GM19023 (cell line): ENCODE data around the gene OR56B4.
"Not testable (repeated sequence)": the region's sequence is repeated elsewhere in the genome, so short reads cannot be mapped to it uniquely, and the experiment has no call there.

Experiments used
- ATAC-seq: cut with Tn5 transposase; IDR thresholded peaks from one replicate; pipeline ENCODE4 v1.9.1; 2021; ENCODE audit warnings: mild to moderate bottlenecking, moderate library complexity; ENCODE audit not compliant: unreplicated experiment

Gene OR56B4, protein sequence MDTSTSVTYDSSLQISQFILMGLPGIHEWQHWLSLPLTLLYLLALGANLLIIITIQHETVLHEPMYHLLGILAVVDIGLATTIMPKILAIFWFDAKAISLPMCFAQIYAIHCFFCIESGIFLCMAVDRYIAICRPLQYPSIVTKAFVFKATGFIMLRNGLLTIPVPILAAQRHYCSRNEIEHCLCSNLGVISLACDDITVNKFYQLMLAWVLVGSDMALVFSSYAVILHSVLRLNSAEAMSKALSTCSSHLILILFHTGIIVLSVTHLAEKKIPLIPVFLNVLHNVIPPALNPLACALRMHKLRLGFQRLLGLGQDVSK

GRCh38 chr11:6107384-6107783 lies at the start of gene OR56B4:
TSS of gene OR56B4 (plus strand) at chr11:6107684. CDS start at chr11:6107779, 95 bp downstream.
- not testable (repeated sequence) for ATAC-seq

DNA sequence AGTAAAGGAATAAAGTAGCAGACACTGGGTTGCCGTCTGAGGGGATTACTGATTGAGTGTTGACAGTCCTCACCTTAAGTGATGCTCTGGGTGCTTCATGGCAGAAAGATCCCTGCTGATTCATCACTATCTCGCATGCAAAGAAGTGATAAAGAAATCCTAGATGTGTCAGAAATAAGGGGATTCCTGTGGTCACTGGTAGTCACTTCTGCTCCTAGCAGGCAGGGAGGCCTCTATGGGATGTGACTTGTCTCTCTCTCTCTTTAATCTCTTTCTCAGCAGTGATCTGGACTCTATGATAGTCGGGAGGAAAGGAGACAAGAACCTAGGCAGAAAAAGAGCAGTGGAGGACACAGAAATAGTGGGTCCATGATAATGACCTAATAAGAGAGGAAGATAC lies 46.0 kb upstream of the OR56B4 start:
- no peak for ATAC-seq

- no peak for ATAC-seq
These were observed 44.7 kb upstream of the OR56B4 start for GRCh38 chr11:6062691-6063358.

- ATAC-seq, result no peak
These were observed 40.0 kb upstream of the OR56B4 start for GRCh38 chr11:6067502-6067901.

- not testable (repeated sequence) for ATAC-seq
These were observed 31.0 kb upstream of the OR56B4 start for GRCh38 chr11:6076443-6076842.

DNA sequence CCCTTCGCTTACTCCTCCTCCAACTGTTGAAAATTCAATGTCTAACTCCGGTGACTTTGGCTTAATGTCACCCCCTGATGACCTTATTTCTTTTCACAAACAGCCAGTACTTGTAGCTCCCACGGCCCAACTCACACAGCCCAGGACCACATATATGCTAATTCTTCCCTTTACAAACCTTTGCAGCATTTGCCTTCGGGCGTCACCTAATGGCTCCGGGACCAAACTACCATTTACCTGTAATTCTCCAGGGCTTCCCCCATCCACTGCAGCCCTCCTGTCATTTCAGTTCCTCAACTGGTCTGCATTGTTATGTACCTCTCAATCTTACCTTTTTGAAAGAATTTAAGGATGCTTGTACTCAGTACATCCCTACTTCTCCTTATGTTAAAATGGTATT lies 29.8 kb upstream of the OR56B4 start:
- ATAC-seq, result no peak

- no peak for ATAC-seq
These were observed 28.0 kb upstream of the OR56B4 start for GRCh38 chr11:6079463-6079862.

- no peak for ATAC-seq
These were observed 24.4 kb upstream of the OR56B4 start for GRCh38 chr11:6083129-6083528.

DNA sequence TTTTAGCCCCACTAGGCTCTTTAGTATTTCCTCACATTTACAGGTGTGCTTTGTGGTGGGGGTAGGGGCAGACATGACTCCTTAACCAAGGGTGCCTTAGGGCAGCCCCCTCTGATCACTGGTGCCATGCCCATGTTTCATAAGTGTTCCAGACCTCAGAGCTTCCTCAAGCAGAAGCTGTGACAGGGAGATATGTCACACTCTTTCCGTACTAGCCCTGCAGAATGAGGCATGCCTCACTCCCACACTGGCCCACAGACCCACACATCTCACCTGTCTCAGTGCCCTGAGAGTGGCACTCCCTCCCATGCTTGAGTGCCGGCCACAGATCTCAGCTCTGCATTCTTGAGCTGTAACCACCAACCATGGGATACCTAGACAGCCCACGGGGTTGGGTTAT lies 22.9 kb upstream of the OR56B4 start:
- no peak for ATAC-seq

DNA sequence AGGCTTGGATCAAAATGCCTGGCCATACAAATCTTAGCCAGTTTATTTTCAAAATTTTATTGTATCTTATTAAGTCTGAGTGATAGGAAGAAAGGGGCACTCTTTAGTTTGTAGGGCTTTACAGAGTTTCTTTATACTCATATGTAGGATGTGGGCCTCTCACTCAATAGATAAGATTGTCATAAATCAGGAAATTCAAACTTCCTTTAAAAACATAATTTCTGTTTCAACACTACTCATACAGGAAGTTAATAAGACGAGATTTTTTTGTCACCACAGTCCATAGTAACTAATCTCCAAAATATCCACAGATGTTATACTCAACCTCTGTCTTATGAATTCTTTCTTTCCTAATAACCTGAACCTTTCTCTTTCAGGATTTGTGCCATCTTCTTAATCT lies 13.3 kb upstream of the OR56B4 start:
- ATAC-seq, result no peak

DNA sequence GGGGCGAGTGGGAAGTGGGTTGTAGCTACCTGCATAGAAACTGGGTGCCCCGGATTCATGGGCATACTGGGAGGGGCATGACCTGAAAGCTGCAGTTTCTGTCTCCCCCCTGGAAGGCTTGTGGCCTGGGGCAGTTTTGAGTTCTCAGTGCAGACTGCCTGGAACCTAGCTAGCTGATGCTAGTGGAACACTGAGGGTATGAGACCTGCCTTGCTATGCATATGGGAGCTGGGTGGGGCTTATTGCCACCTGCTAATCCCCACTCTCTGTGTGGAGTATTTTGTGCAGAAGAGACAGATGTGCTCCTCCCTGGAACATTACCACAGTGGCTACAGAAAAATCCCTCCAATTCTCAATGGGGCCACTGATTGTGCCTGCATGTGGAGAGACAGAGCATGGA lies 11.7 kb upstream of the OR56B4 start:
- ATAC-seq, result no peak

DNA sequence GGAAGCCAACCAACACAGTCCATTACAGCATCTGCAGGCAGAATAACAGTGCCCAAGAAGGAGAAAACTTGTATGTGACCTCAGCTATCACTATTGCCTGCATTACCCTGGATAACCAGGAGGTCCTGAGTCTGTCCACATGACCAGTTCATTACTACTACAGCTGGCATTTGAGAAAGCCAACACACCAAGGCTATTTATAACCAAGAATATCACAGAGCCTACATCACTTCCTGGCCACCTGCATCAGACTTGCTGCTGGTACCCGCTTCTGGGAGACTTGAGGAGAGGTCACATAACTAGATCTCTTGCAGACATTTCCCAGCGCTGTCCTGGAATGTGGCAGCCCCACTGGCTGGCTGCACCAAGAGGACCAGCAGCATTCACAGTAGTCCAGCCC lies 11.1 kb upstream of the OR56B4 start:
- ATAC-seq, result no peak

DNA sequence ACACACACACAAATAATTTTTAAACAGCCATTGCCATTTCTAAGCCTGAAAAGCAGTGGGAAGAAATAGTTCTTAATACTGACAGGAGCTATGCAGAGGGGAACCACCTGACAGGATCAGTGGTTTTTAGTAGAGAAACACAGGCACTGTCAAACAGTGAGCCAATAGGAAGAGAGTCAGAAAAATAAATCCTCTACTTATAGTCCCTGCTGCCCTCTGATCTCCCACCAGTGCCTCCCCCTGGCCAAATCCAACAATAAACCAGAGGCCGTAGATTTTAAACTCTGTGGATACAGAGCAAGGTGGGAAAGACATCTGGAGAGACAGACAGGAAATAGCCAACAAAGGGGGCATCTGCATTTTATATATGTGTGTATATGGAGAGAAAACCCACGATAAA lies 7.9 kb upstream of the OR56B4 start:
- ATAC-seq, result no peak

GRCh38 chr11:6110011-6110410 lies 2.5 kb downstream of the OR56B4 start:
- no peak for ATAC-seq

GRCh38 chr11:6111673-6112072 lies 4.2 kb downstream of the OR56B4 start:
- ATAC-seq, result no peak

GRCh38 chr11:6116638-6117037 lies 9.2 kb downstream of the OR56B4 start:
- ATAC-seq, result no peak

GRCh38 chr11:6124245-6124644 lies 16.8 kb downstream of the OR56B4 start:
- no peak for ATAC-seq

DNA sequence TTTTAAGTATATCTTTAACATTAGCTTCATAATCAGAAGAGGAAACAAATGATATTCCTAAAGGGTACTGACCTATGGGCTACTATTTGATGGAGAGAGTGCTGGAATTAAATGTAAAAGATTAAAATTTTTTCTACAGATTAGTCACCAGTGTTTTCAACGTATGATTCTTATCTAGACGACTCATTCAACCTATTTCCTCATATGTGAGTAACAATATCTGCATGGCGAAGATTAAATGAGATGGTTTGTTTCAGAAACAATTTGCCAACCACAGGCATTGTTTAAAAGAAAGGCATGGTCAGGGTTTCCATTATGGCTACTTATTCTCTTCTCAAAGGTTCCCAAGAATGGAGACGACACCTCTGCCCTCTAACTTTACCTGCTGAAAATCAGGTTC lies 20.4 kb downstream of the OR56B4 start:
- ATAC-seq, result no peak

DNA sequence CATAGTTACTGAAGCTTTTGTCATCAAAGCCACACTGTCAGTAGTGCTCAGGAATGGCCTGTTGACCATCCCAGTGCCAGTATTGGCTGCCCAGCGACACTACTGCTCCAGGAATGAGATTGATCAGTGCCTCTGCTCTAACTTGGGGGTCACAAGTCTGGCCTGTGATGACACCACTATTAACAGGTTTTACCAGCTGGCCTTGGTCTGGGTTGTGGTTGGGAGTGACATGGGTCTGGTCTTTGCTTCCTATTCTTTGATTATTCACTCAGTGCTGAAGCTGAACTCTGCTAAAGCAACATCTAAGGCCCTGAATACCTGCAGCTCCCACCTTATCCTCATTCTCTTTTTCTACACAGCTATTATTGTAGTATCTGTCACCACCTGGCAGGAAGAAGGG lies 21.5 kb downstream of the OR56B4 start:
- no peak for ATAC-seq

GRCh38 chr11:6129635-6130034 lies 22.2 kb downstream of the OR56B4 start:
- no peak for ATAC-seq

DNA sequence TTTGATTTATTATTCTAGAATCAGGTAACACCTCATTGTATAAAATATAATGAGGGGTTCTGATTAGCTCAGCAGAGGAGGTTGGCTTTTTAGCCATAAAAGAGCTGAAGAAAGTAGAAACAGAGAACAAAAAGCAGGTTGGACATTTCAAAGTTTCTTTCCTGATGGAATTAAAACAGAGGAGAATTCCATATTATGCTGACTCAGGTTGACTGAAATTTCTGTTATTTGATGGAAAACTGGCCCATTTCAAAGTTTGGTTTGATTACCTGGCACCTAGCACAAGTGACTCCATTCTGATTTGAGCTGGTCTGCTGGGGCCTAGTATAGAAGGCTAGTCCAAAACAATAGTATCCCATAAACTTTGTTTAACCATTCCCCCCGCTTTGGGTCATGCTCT lies 24.9 kb downstream of the OR56B4 start:
- ATAC-seq, result no peak

DNA sequence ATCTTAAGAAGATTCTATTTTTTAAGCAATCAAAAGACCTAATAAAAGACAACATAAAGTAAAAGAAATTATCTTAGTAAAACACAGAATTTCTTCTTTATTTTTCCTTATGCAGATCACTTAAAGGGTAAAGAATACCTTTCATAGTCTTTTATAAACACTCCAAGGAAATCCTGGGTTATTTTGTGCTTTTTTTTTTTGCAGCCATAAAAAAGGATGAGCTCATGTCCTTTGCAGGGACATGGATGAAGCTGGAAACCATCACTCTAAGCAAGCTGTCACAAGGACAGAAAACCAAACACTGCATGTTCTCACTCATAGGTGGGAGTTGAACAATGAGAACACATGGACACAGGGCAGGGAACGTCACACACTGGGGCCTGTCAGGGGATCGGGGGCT lies 28.5 kb downstream of the OR56B4 start:
- ATAC-seq, result not testable (repeated sequence)

DNA sequence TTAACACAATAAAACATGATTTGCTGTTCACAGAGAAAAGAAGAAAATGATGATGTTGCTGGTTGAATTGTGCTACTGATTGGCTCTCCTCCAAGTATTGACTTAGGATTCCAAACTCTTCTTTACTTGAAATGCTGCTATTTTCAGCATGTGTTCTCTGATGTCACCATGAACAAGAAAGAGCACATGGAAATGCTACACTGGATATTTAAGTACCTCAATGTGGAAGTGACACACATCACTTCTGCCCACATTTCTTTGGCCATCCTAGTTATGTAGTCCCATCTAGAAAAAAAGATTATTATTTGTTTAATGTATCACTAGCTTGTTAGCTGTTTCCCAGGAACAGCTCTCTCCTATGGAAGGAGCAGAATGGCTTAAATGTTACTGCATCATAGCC lies 35.5 kb downstream of the OR56B4 start:
- no peak for ATAC-seq
